GM12875 (cell line): Measurements from ENCODE around the gene CCL7.

Experiments used
- H3K4me3 ChIP-seq: one replicate; pipeline ENCODE4 v1.5.1; 2011; ENCODE audit warnings: low read depth, low read length, control low read depth
- CTCF ChIP-seq: IDR thresholded peaks from 2 replicates; pipeline ENCODE4 v1.5.1; 2011; ENCODE audit warnings: low read depth, mild to moderate bottlenecking, control low read depth, inconsistent platforms, low read length, moderate library complexity, borderline replicate concordance; ENCODE audit not compliant: insufficient read depth

CCL7 gene

DNA sequence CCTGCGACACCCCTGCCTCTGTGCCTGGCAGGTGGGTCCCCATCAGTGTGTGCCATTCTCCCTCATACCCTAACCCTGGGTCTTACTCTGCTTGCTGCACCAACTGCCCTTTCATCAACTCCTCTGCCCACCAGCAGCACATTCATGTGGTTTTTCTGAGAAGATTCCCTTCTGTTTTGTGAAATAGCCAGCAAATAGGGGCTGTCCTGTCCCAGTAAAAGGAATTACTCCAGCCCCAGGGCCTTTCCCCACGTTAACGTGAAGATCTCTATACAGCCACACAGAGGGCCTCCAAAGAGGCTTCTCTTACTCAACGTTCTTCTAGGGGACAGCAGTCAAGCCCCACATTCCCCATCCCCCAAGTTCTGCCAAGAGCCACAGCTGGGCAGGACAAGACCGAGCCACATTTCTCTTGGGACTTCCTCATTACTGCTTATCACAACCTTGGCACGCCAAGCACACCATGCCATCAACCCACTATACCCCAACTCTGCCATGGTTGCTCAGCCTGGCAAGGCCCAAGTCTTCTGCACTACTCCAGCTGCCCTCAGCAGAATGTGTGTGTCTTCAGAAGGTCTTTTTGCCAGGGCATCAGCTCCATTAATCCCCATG lies 33.6 kb upstream of the CCL7 start:
- TF ChIP-seq CTCF: no peak
- H3K4me3 ChIP-seq: no peak overlapping the region

GRCh38 chr17:34237458-34237857 lies 32.6 kb upstream of the CCL7 start:
- TF ChIP-seq CTCF: no peak
- no peak overlapping the region for H3K4me3 ChIP-seq

GRCh38 chr17:34241062-34241461 lies 29.0 kb upstream of the CCL7 start:
- no peak for TF ChIP-seq CTCF
- H3K4me3 ChIP-seq: no peak overlapping the region

DNA sequence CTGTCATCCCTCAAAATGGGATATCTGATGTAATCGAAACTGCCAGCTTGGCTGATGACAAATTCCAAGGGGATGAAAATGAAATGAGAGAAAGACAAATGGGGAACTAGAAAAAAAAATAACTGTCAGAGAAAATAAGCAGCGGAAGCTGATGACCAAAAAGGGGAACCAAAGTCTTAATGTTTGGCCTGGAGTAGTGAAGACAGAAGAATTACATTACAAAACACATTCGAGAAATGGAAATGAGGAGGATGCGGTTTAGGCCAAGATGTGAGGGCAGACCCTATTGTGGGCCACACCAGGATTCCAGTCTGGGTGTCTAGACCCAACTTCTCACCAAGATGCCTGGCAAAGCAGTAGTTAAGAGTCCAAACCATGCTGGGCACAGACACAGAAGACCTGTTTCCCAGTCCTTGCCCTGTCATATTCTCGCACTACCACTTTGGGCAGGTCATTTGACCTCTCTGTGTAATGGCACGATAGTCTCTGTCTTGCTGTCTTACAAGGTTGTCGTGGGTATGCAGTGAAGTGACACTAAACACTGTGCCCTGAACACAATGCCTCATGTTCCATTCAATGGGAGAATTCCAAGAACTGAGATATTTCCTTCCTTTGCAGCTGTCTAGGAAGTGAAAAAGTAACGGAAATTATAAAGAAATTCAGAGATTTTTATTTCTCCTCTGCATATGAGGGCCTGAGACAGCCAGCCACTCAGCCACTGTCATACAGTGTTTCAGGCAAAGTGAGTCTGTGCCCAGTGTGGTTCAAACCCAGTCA lies 27.2 kb upstream of the CCL7 start:
- no peak overlapping the region for H3K4me3 ChIP-seq
- TF ChIP-seq CTCF: no peak

GRCh38 chr17:34243364-34244320 lies 26.4 kb upstream of the CCL7 start:
- TF ChIP-seq CTCF: no peak
- no peak overlapping the region for H3K4me3 ChIP-seq

GRCh38 chr17:34245351-34245905 lies 24.6 kb upstream of the CCL7 start:
- TF ChIP-seq CTCF: no peak
- H3K4me3 ChIP-seq: no peak overlapping the region
